HepG2 (cell line): ENCODE data around the gene TSPAN5. TPM values are rescaled to one million over a fixed set of nuclear protein-coding genes. Genes with fewer than 3 reads are reported as not detected.

Experiments used
- ATAC-seq: fragments of 200-7000 bp; cut with Tn5 transposase; 3 replicates; pipeline ENCODE4 v1.9.1; 2020; ENCODE audit warnings: mild to moderate bottlenecking, moderate library complexity
- BruUV-seq: library from RNA; stranded (reverse); fragments of 400-500 nt; replicated peaks from 2 replicates; lab custom pipeline; 2021; lab: Mats Ljungman, UMichigan
- CTCF ChIA-PET: fragments of 300-600 bp; formaldehyde crosslinking; extraction: SDS; loops from one replicate; lab custom pipeline; 2021; ENCODE audit warnings: low total read pairs, inconsistent platforms, low intra/inter-chr PET ratio; lab: Yijun Ruan, JAX
- POLR2A ChIA-PET: fragments of 350-600 bp; sonication (Branson Sonifier 250); formaldehyde crosslinking; loops from one replicate; lab custom pipeline; 2020; ENCODE audit warnings: antibody characterized with exemption, inconsistent platforms; lab: Yijun Ruan, JAX
- DNase-seq: peaks from one replicate; pipeline ENCODE4 v3.0.0-alpha.2; 2015; ENCODE audit warnings: low spot score
- FAIRE-seq: peaks from 3 replicates; lab custom pipeline; 2011; peaks lifted over from hg19 to GRCh38; lab: Jason Lieb, UNC
- H2AFZ ChIP-seq: one replicate; pipeline ENCODE4 v1.6.1; 2011; ENCODE audit warnings: low read length, inconsistent platforms
- H3K27ac ChIP-seq: fragments of 300-600 bp; 3 replicates; pipeline ENCODE4 v1.8.0; 2011; ENCODE audit warnings: mixed run types, mild to moderate bottlenecking, mixed read lengths, low read length, inconsistent platforms; ENCODE audit not compliant: insufficient read depth; ENCODE audit errors: extremely low read length
- H3K27me3 ChIP-seq, 2 experiments: fragments of 200-600 bp in 1 of 2; 2 replicates in 1 of 2; 3 replicates in 1 of 2; pipeline versions ENCODE4 v1.6.0 to v1.8.0; 2011; ENCODE audit warnings: low read length in 2 of 2, mild to moderate bottlenecking in 2 of 2, moderate library complexity in 2 of 2, inconsistent platforms in 1 of 2; ENCODE audit not compliant: insufficient read depth in 2 of 2, control insufficient read depth in 1 of 2
- H3K36me3 ChIP-seq, 2 experiments: fragments of 200-600 bp in 1 of 2; replicated peaks in 1 of 2; 2 replicates in 1 of 2; 3 replicates in 1 of 2; pipeline versions ENCODE4 v1.5.1 to v1.8.0; 2011; ENCODE audit warnings: low read length in 2 of 2, inconsistent platforms in 1 of 2; ENCODE audit not compliant: insufficient read depth in 2 of 2, control insufficient read depth in 1 of 2
- H3K4me1 ChIP-seq: 2 replicates; pipeline ENCODE4 v1.5.1; 2012; ENCODE audit warnings: low read length, inconsistent platforms; ENCODE audit not compliant: insufficient read depth
- H3K4me2 ChIP-seq: 2 replicates; pipeline ENCODE4 v1.6.0; 2011; ENCODE audit warnings: low read depth, low read length, inconsistent platforms
- H3K4me3 ChIP-seq, 3 experiments: fragments of 200-600 bp in 1 of 3; sonication (generic), shearing (Covaris generic) in 1 of 3; replicated peaks in 1 of 3; 2 replicates each; pipeline ENCODE4 v1.5.1; 2011 to 2016; ENCODE audit warnings: low read length in 3 of 3, inconsistent platforms in 2 of 3, low read depth in 2 of 3, mild to moderate bottlenecking in 2 of 3, control low read depth in 1 of 3, mixed read lengths in 1 of 3; ENCODE audit not compliant: insufficient read depth in 1 of 3
- H3K79me2 ChIP-seq: one replicate; pipeline ENCODE4 v1.6.1; 2011; ENCODE audit warnings: low read length, inconsistent platforms; ENCODE audit not compliant: insufficient read depth
- H3K9ac ChIP-seq: 2 replicates; pipeline ENCODE4 v1.6.0; 2011; ENCODE audit warnings: mild to moderate bottlenecking, low read depth, low read length, inconsistent platforms; ENCODE audit not compliant: insufficient read depth
- H3K9me3 ChIP-seq: 2 replicates; pipeline ENCODE4 v1.5.1; 2012; ENCODE audit warnings: mild to moderate bottlenecking, low read length
- H4K20me1 ChIP-seq: 2 replicates; pipeline ENCODE4 v1.6.0; 2011; ENCODE audit warnings: inconsistent platforms, mild to moderate bottlenecking, low read length, moderate library complexity; ENCODE audit not compliant: insufficient read depth
- DNMT3B ChIP-seq: conservative IDR thresholded peaks from 2 replicates; pipeline ENCODE4 v1.6.1; 2016; ENCODE audit warnings: missing biosample characterization, control low read depth
- ELF3 ChIP-seq: IDR thresholded peaks from 2 replicates; pipeline ENCODE4 v1.6.1; 2016; ENCODE audit warnings: missing genetic modification reagents, missing compliant biosample characterization
- FOSL2 ChIP-seq: sonication (generic); formaldehyde crosslinking; IDR thresholded peaks from 2 replicates; pipeline ENCODE4 v1.4.0; 2020; ENCODE audit warnings: missing genetic modification reagents
- MIXL1 ChIP-seq: IDR thresholded peaks from 2 replicates; pipeline ENCODE4 v1.6.1; 2016
- NFAT5 ChIP-seq: sonication (generic); formaldehyde crosslinking; IDR thresholded peaks from 2 replicates; pipeline ENCODE4 v1.4.0; 2020; ENCODE audit warnings: missing genetic modification reagents
- PCBP1 ChIP-seq: fragments of 200-400 bp; formaldehyde crosslinking; IDR thresholded peaks from 2 replicates; pipeline ENCODE4 v1.6.1; 2017; ENCODE audit warnings: mild to moderate bottlenecking, low read depth, low read length, borderline replicate concordance
- SIN3B ChIP-seq: fragments of 150-350 bp; IDR thresholded peaks from 2 replicates; pipeline ENCODE4 v1.6.1; 2014; ENCODE audit warnings: low read length
- THAP9 ChIP-seq: sonication (generic); formaldehyde crosslinking; IDR thresholded peaks from 2 replicates; pipeline ENCODE4; 2020; ENCODE audit warnings: missing genetic modification reagents, mild to moderate bottlenecking, borderline replicate concordance
- ZBTB46 ChIP-seq: sonication (generic); formaldehyde crosslinking; IDR thresholded peaks from 2 replicates; pipeline ENCODE4 v1.4.0; 2020; ENCODE audit warnings: mild to moderate bottlenecking, missing genetic modification reagents, borderline replicate concordance
- ZNF160 ChIP-seq: sonication (generic); formaldehyde crosslinking; IDR thresholded peaks from 2 replicates; pipeline ENCODE4 v1.8.0; 2022; ENCODE audit warnings: mild to moderate bottlenecking, inconsistent platforms, missing genetic modification reagents
- WGBS: methylation state at CpG from one replicate; pipeline ENCODE4 v1.1.6; 2017; ENCODE audit warnings: low lambda C conversion rate; 5-methylcytosine and 5-hydroxymethylcytosine counted together
- in situ Hi-C: cut with HindIII; loops from 2 replicates; pipeline ENCODE4 v1.10.0; 2017; ENCODE audit warnings: low pct_unique_long_range_greater_than_20kb; ENCODE audit not compliant: extremely low pct_ligation_motif_present
- intact Hi-C: fragments of 100-400 bp; cut with micrococcal nuclease; formaldehyde crosslinking; loops from one replicate; pipeline ENCODE4 v1.10.0; 2022; ENCODE audit not compliant: unreplicated experiment
- polyA plus RNA-seq, 8 experiments: library from polyadenylated mRNA; depleted of rRNA in 3 of 8; stranded (reverse) in 7 of 8; unstranded in 1 of 8; fragments of >200 nt; fragmentation: Illumina TruSeq in 4 of 8; extraction: Trizol in 4 of 8; gene quantifications; 2 replicates each; pipeline versions ENCODE4 v1.2.1 to v1.2.3, GENCODE V29; 2011 to 2016; ENCODE audit warnings: low read depth in 4 of 8, missing spikeins in 1 of 8, mixed read lengths in 1 of 8; ENCODE audit not compliant: insufficient read depth in 1 of 8
- total RNA-seq, 5 experiments: library from RNA; depleted of rRNA; stranded (reverse); fragments of >200 nt; fragmentation: Illumina TruSeq; extraction: Trizol; gene quantifications; 2 replicates each; pipeline ENCODE4 v1.2.3, GENCODE V29; 2016; ENCODE audit warnings: low read depth in 1 of 5
- TF ChIP-seq, protein P1 (sequence below), 2 experiments: fragments of 450-650 bp in 1 of 2; sonication (generic) in 1 of 2; formaldehyde crosslinking; IDR thresholded peaks; 2 replicates each; pipeline versions ENCODE4 v1.5.0 to v1.8.0; 2020 to 2022; ENCODE audit warnings: mild to moderate bottlenecking in 1 of 2, missing genetic modification reagents in 1 of 2

Gene TSPAN5
- total and polyA plus RNA-seq, 2 of the 13 experiments (the other 11 are each of a cell fraction or from before 2014, with no cell fraction given) = 0.20 to 0.53 TPM

DNA sequence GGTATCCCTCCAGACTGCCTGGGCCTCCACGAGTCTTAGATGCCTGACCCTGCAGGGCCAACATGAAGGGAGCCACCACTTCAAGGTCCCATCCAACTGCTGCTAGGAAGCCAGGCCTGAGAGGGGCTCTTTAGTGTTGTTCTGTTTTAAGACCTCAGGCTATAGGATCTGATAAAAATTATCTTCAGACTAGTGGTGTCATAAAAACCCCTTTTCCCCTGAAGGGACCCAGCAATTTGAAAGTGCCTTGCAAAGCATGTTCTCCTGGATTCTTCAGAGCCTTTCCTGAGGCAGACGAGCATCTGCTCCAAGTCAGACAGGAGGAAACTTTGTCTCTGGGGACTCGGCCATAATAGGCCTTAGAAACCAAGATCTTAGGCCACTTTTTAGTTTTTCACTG lies 26.9 kb downstream of the TSPAN5 start (continued):
- no peak for TF ChIP-seq DNMT3B (CRISPR knock-in tag)
- no peak for TF ChIP-seq ZNF160 (CRISPR knock-in tag)
- TF ChIP-seq ELF3 (CRISPR knock-in tag) = no peak

GRCh38 chr4:98630737-98631454 lies 27.5 kb downstream of the TSPAN5 start:
- ChIA-PET POLR2A (no interaction called here), CTCF (no interaction called here)
- Histone ChIP-seq H3K36me3 (no peaks in the 10 kb centered on the region), H3K4me3 (no peak overlapping the region), H2AFZ (no peak overlapping the region), H3K4me2 (no peak overlapping the region), H4K20me1 (no peaks in the 10 kb centered on the region), H3K27ac (no peak overlapping the region), H3K79me2 (no peaks in the 10 kb centered on the region), H3K9me3 (no peaks in the 10 kb centered on the region), H3K27me3 (peaks cover 0 to 5% of the 10 kb centered on the region in 2 experiments; a peak in 1 of 5 replicates), H3K4me1 (no peaks in the 10 kb centered on the region), H3K9ac (no peak overlapping the region)
- ATAC-seq (no peak), FAIRE-seq (no peak), DNase-seq (no peak)
- 57% methylated on average over 8 of the region's 8 CpGs for WGBS
- intact Hi-C loops (no loop called here), in situ Hi-C loops (no loop called here)
- no TSS peak for BruUV-seq
- TF ChIP-seq, protein P1, sequence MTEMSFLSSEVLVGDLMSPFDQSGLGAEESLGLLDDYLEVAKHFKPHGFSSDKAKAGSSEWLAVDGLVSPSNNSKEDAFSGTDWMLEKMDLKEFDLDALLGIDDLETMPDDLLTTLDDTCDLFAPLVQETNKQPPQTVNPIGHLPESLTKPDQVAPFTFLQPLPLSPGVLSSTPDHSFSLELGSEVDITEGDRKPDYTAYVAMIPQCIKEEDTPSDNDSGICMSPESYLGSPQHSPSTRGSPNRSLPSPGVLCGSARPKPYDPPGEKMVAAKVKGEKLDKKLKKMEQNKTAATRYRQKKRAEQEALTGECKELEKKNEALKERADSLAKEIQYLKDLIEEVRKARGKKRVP (CRISPR knock-in tag; IDR thresholded peaks at IDR 0.05) = no peak
- TF ChIP-seq SIN3B = no peak
- TF ChIP-seq MIXL1 (CRISPR knock-in tag) = no peak
- TF ChIP-seq ZBTB46 (CRISPR knock-in tag) = no peak
- TF ChIP-seq PCBP1 = no peak
- no peak for TF ChIP-seq THAP9 (CRISPR knock-in tag)
- no peak for TF ChIP-seq NFAT5 (CRISPR knock-in tag)
- no peak for TF ChIP-seq FOSL2 (CRISPR knock-in tag)
